SK-N-MC (cell line): ENCODE measurements around the gene NT5C3A.

ENCODE experiments used
- EZH2 ChIP-seq: fragments of 200-600 bp; sonication (generic); IDR thresholded peaks from one replicate; pipeline ENCODE4 v1.6.1; 2017; ENCODE audit warnings: antibody characterized with exemption
- POLR2AphosphoS5 ChIP-seq: IDR thresholded peaks from 2 replicates; pipeline ENCODE4 v1.6.1; 2012; ENCODE audit warnings: mild to moderate bottlenecking, low read depth, low read length, borderline replicate concordance

- no peak for TF ChIP-seq POLR2AphosphoS5
- TF ChIP-seq EZH2 = no peak
These were observed 46.6 kb upstream of the NT5C3A start, which contains the start of gene RP9 for GRCh38 chr7:33109005-33109757.
